GM12878 (cell line): Measurements from ENCODE around the gene SLC44A3.

Experiments
- CTCF ChIP-seq, 3 experiments: IDR thresholded peaks in 2 of 3; conservative IDR thresholded peaks in 1 of 3; 2 replicates each; pipeline ENCODE4 v1.5.1; 2011; ENCODE audit warnings: low read depth in 3 of 3, low read length in 3 of 3, mild to moderate bottlenecking in 3 of 3, control low read depth in 2 of 3, moderate library complexity in 2 of 3, inconsistent platforms in 1 of 3, mixed read lengths in 1 of 3; ENCODE audit not compliant: control insufficient read depth in 2 of 3, insufficient read depth in 1 of 3; ENCODE audit errors: extremely low read depth in 1 of 3
- HDGF ChIP-seq: fragments of 450-650 bp; IDR thresholded peaks from 2 replicates; pipeline ENCODE4 v1.6.1; 2016; ENCODE audit warnings: antibody characterized with exemption
- MAX ChIP-seq: IDR thresholded peaks from 2 replicates; pipeline ENCODE4 v1.6.1; 2012; ENCODE audit warnings: low read depth, low read length, improper control_type of control experiment
- POLR2A ChIP-seq: IDR thresholded peaks from 2 replicates; pipeline ENCODE4 v1.6.1; 2011; ENCODE audit warnings: low read depth, mild to moderate bottlenecking, low read length

- TF ChIP-seq MAX, result no peak
- no peak for TF ChIP-seq CTCF (IDR thresholded peaks at IDR 0.05 in 2 of 3, conservative IDR thresholded peaks at IDR 0.05 in 1 of 3; ENCODE audit: control insufficient read depth in 2 of 3, extremely low read depth in 1 of 3, insufficient read depth in 1 of 3, low read depth in 3 of 3, low read length in 3 of 3)
- no peak for TF ChIP-seq POLR2A
- TF ChIP-seq HDGF, result no peak
These were observed 53.6 kb downstream of the SLC44A3 start for GRCh38 chr1:94873520-94874351.
